Astrocyte (in vitro differentiated cells and primary cell): ENCODE results near the gene TOP2A.

Experiments used
- EZH2 ChIP-seq: IDR thresholded peaks from 2 replicates; pipeline ENCODE4 v1.6.1; 2012; ENCODE audit warnings: mild to moderate bottlenecking, low read length, inconsistent platforms; ENCODE audit not compliant: insufficient read depth
- TF ChIP-seq, protein P1 (sequence below): IDR thresholded peaks from 2 replicates; pipeline ENCODE4 v1.5.1; 2011; ENCODE audit warnings: low read depth, mild to moderate bottlenecking, inconsistent platforms, low read length, moderate library complexity; ENCODE audit not compliant: insufficient read depth

DNA sequence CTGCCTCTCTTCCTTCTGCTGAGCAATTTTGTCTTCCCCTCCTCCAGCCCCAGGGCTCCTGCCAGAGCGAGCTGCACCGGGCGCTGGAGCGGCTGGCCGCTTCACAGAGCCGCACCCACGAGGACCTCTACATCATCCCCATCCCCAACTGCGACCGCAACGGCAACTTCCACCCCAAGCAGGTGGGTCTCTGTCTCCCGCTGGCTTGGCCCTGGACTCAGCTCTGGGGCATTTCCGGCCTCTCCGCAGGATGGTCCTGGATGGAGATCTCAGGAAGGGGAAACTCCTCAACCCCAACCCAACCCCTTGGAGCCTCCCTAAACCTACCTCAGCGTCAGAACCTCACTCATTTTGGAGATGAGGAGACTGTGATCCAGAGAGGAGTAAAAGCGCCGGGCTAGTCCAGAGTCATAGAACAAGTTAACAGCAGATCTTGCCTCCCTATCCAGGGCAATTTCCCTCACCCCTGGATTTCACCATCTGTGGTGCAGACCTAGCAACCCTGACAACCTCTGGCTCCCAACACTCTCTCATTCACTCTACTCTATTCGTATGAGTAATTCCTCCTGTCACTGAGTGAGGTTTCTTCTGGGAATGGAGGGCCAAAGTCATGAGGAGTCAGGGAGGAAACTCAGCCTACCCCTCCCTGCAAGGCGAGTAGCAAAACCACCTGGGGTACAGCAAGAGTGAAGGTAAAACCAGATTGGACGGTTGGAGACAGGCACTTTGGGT, 36.4 kb upstream of the TOP2A start:
- TF ChIP-seq, protein P1, sequence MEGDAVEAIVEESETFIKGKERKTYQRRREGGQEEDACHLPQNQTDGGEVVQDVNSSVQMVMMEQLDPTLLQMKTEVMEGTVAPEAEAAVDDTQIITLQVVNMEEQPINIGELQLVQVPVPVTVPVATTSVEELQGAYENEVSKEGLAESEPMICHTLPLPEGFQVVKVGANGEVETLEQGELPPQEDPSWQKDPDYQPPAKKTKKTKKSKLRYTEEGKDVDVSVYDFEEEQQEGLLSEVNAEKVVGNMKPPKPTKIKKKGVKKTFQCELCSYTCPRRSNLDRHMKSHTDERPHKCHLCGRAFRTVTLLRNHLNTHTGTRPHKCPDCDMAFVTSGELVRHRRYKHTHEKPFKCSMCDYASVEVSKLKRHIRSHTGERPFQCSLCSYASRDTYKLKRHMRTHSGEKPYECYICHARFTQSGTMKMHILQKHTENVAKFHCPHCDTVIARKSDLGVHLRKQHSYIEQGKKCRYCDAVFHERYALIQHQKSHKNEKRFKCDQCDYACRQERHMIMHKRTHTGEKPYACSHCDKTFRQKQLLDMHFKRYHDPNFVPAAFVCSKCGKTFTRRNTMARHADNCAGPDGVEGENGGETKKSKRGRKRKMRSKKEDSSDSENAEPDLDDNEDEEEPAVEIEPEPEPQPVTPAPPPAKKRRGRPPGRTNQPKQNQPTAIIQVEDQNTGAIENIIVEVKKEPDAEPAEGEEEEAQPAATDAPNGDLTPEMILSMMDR = no peak
- no peak for TF ChIP-seq EZH2
